Stimulated activated CD4-positive, alpha-beta T cell treated with anti-CD3 and anti-CD28 coated beads, Interleukin-1b, Interleukin-23, amount 100 ng/mL, for 48 hours (primary cell): Measurements from ENCODE around the gene TDO2.

Experiments
- DNase-seq: peaks from one replicate; pipeline ENCODE4 v3.0.0-alpha.2; 2020

TDO2 gene

GRCh38 chr4:155954939-155955338 is 51.4 kb downstream of the TDO2 start:
- DNase-seq: no peak

GRCh38 chr4:155956461-155956860 is 53.0 kb downstream of the TDO2 start:
- DNase-seq: no peak

- no peak for DNase-seq
Observed at GRCh38 chr4:155959417-155959816, 55.9 kb downstream of the TDO2 start.

- no peak for DNase-seq
Observed at GRCh38 chr4:155960522-155960921, 57.0 kb downstream of the TDO2 start.

GRCh38 chr4:155961575-155961974 is 58.1 kb downstream of the TDO2 start:
- no peak for DNase-seq

GRCh38 chr4:155962767-155963166 is 59.3 kb downstream of the TDO2 start:
- no peak for DNase-seq

GRCh38 chr4:155964016-155964891 is 60.8 kb downstream of the TDO2 start:
- DNase-seq: no peak

GRCh38 chr4:155966171-155966570 is 62.7 kb downstream of the TDO2 start:
- no peak for DNase-seq

GRCh38 chr4:155966731-155967395 is 63.4 kb downstream of the TDO2 start:
- DNase-seq: no peak
